PC-9 (cell line): ENCODE data around the gene SHMT1. TPM values are rescaled to one million over a fixed set of nuclear protein-coding genes. Genes with fewer than 3 reads are reported as not detected.
A peak's percentile ranks its signal among the peaks of the same experiment; 100 is the strongest.

Source experiments
- BruUV-seq: library from RNA; stranded (reverse); fragments of 400-500 nt; replicated peaks from 2 replicates; lab custom pipeline; 2021; lab: Mats Ljungman, UMichigan
- CTCF ChIA-PET: fragments of 300-600 bp; sonication (Branson Sonifier 250); formaldehyde crosslinking; loops from one replicate; lab custom pipeline; 2022; ENCODE audit warnings: antibody characterized with exemption; lab: Charles Lee
- POLR2A ChIA-PET: fragments of 300-600 bp; sonication (Branson Sonifier 250); formaldehyde crosslinking; loops from one replicate; lab custom pipeline; 2022; ENCODE audit warnings: antibody characterized with exemption; ENCODE audit not compliant: unreplicated experiment; lab: Charles Lee
- DNase-seq, 2 experiments: peaks; one replicate each; pipeline versions ENCODE4 v3.0.0 to v3.0.0-alpha.2; 2015 to 2022; ENCODE audit warnings: mixed read lengths in 1 of 2
- H2AFZ ChIP-seq: fragments of 200-600 bp; sonication (generic); 2 replicates; pipeline ENCODE4 v1.8.1; 2017; ENCODE audit warnings: antibody characterized with exemption
- H3F3A ChIP-seq: fragments of 200-600 bp; sonication (generic); 2 replicates; pipeline ENCODE4 v1.8.1; 2017; ENCODE audit warnings: antibody characterized with exemption, mild to moderate bottlenecking, low read depth; ENCODE audit not compliant: insufficient read depth
- H3K27ac ChIP-seq: fragments of 200-600 bp; sonication (generic); 2 replicates; pipeline ENCODE4 v1.6.1; 2016; ENCODE audit warnings: mixed run types
- H3K27me3 ChIP-seq: fragments of 200-600 bp; sonication (generic); 2 replicates; pipeline ENCODE4 v1.6.1; 2016; ENCODE audit warnings: low read depth, mixed run types; ENCODE audit not compliant: insufficient read depth
- H3K36me3 ChIP-seq: fragments of 200-600 bp; sonication (generic); 2 replicates; pipeline ENCODE4 v1.6.1; 2016; ENCODE audit warnings: low read depth, mixed run types
- H3K4me1 ChIP-seq: fragments of 200-600 bp; sonication (generic); replicated peaks from 2 replicates; pipeline ENCODE4 v1.6.1; 2016; ENCODE audit warnings: mixed run types; ENCODE audit not compliant: insufficient read depth
- H3K4me2 ChIP-seq: fragments of 200-600 bp; sonication (generic); 2 replicates; pipeline ENCODE4 v1.6.1; 2017; ENCODE audit warnings: mixed run types
- H3K4me3 ChIP-seq: fragments of 200-600 bp; sonication (generic); 2 replicates; pipeline ENCODE4 v1.6.1; 2016; ENCODE audit warnings: mixed run types
- H3K79me2 ChIP-seq: fragments of 200-600 bp; sonication (generic); 2 replicates; pipeline ENCODE4 v1.6.1; 2017; ENCODE audit warnings: low read depth, mixed run types
- H3K9me2 ChIP-seq: fragments of 200-600 bp; sonication (generic); 2 replicates; pipeline ENCODE4 v1.8.1; 2017; ENCODE audit warnings: mild to moderate bottlenecking; ENCODE audit not compliant: insufficient read depth
- H3K9me3 ChIP-seq: fragments of 200-600 bp; sonication (generic); 2 replicates; pipeline ENCODE4 v1.8.1; 2016; ENCODE audit warnings: low read depth; ENCODE audit not compliant: insufficient read depth
- H4K20me1 ChIP-seq: fragments of 200-600 bp; sonication (generic); 2 replicates; pipeline ENCODE4 v1.8.1; 2017; ENCODE audit not compliant: insufficient read depth
- CTCF ChIP-seq: fragments of 200-600 bp; sonication (generic); conservative IDR thresholded peaks from 2 replicates; pipeline ENCODE4 v1.6.1; 2017; ENCODE audit warnings: mixed run types, antibody characterized with exemption, mild to moderate bottlenecking, moderate library complexity
- EZH2 ChIP-seq: fragments of 200-600 bp; sonication (generic); IDR thresholded peaks from 2 replicates; pipeline ENCODE4 v1.8.0; 2017; ENCODE audit warnings: antibody characterized with exemption, low read depth
- intact Hi-C: fragments of 100-400 bp; cut with micrococcal nuclease; formaldehyde crosslinking; loops from one replicate; pipeline ENCODE4 v1.10.0; 2022; ENCODE audit not compliant: unreplicated experiment
- total RNA-seq: library from RNA; stranded (reverse); gene quantifications from 2 replicates; pipeline ENCODE4 v1.2.3, GENCODE V29; 2021

Gene SHMT1
- total RNA-seq, 1 experiment from 2014 or later, result 170 TPM

- 0 out of 2 replicates have a peak, but pooled peaks cover 3% of the 10 kb centered on the region for H3K9me3 ChIP-seq
- TF ChIP-seq EZH2 (no peak), CTCF (no peak)
- H2AFZ ChIP-seq, result no peak overlapping the region
- intact Hi-C loops, result no loop called here
- CTCF ChIA-PET, result no interaction called here
- no peaks in the 10 kb centered on the region for H3K79me2 ChIP-seq
- H3K4me3 ChIP-seq, result no peak overlapping the region
- POLR2A ChIA-PET, result no interaction called here
- H3K4me1 ChIP-seq, result peaks cover 15% of the 10 kb centered on the region; the same call in 1 of the 2 replicates
- H3K9me2 ChIP-seq, result no peaks in the 10 kb centered on the region
- H3F3A ChIP-seq, result peaks cover 19% of the 10 kb centered on the region
- no TSS peak for BruUV-seq
- no peaks in the 10 kb centered on the region for H4K20me1 ChIP-seq
- DNase-seq, result no peak
- H3K27ac ChIP-seq, result no peak overlapping the region
- no peaks in the 10 kb centered on the region for H3K36me3 ChIP-seq
- H3K4me2 ChIP-seq, result no peak overlapping the region
- H3K27me3 ChIP-seq, result no peaks in the 10 kb centered on the region
Observed at GRCh38 chr17:18371455-18371854, 8.1 kb upstream of the SHMT1 start.

- ChIA-PET POLR2A (no interaction called here), CTCF (no interaction called here)
- intact Hi-C loops, result no loop called here
- DNase-seq, result no peak
- Histone ChIP-seq H3K36me3 (no peaks in the 10 kb centered on the region), H3K4me3 (no peak overlapping the region), H3F3A (peaks cover 19% of the 10 kb centered on the region), H3K27me3 (no peaks in the 10 kb centered on the region), H2AFZ (no peak overlapping the region), H3K4me1 (peaks cover 15% of the 10 kb centered on the region; the same call in 1 of the 2 replicates), H4K20me1 (no peaks in the 10 kb centered on the region), H3K79me2 (no peaks in the 10 kb centered on the region), H3K27ac (no peak overlapping the region), H3K4me2 (no peak overlapping the region), H3K9me3 (0 out of 2 replicates have a peak, but pooled peaks cover 3% of the 10 kb centered on the region), H3K9me2 (no peaks in the 10 kb centered on the region)
- no TSS peak for BruUV-seq
- TF ChIP-seq EZH2 (no peak), CTCF (no peak)
Observed at GRCh38 chr17:18370761-18371160, 7.4 kb upstream of the SHMT1 start.

- Histone ChIP-seq H3K36me3 (no peaks in the 10 kb centered on the region), H3F3A (peaks cover 17% of the 10 kb centered on the region), H3K27ac (no peak overlapping the region), H2AFZ (no peak overlapping the region), H3K27me3 (no peaks in the 10 kb centered on the region), H3K9me3 (no peaks in the 10 kb centered on the region), H3K4me3 (no peak overlapping the region), H3K9me2 (no peaks in the 10 kb centered on the region), H3K79me2 (no peaks in the 10 kb centered on the region), H3K4me1 (peaks cover 15% of the 10 kb centered on the region; the same call in 1 of the 2 replicates), H3K4me2 (peak overlapping the region; percentile 35; the same call in 1 of the 2 replicates), H4K20me1 (no peaks in the 10 kb centered on the region)
- no TSS peak for BruUV-seq
- CTCF ChIA-PET, result no interaction called here
- peak; percentile 63 to 81 for DNase-seq
- TF ChIP-seq EZH2, result no peak
- no peak for TF ChIP-seq CTCF
- intact Hi-C loops, result no loop called here
- POLR2A ChIA-PET, result no interaction called here
Observed at GRCh38 chr17:18368946-18369345, 5.6 kb upstream of the SHMT1 start.
